Measurements from ENCODE around the gene PDXDC1. TPM values are rescaled to one million over a fixed set of nuclear protein-coding genes. Genes with fewer than 3 reads are reported as not detected.
"Not testable (repeated sequence)": the region's sequence is repeated elsewhere in the genome, so short reads cannot be mapped to it uniquely, and the experiment has no call there.

Gene PDXDC1
- total and polyA plus RNA-seq, 9 donors, result 34.8 to 58.8 (median 42.6) TPM

- H3K9me3 ChIP-seq (replicated peaks; ENCODE audit: control insufficient read depth, low read depth, low read length); H3K4me1 ChIP-seq (ENCODE audit: control insufficient read depth, insufficient read depth, low read length); H3K36me3 ChIP-seq (ENCODE audit: control insufficient read depth, insufficient read depth, low read length); H3K27ac ChIP-seq (ENCODE audit: low read length); H3K27me3 ChIP-seq (ENCODE audit: control insufficient read depth, insufficient read depth, low read length): not testable (repeated sequence)
- H3K4me3 ChIP-seq (ENCODE audit: low read length), result peak overlapping the region; percentile 45
- no CpG with 5 or more reads among the region's 48 CpGs for WGBS (ENCODE audit: insufficient coverage)
- peak; percentile 59 for DNase-seq
These were observed 179.2 kb downstream of the PDXDC1 start for GRCh38 chr16:15154005-15154404.

DNA sequence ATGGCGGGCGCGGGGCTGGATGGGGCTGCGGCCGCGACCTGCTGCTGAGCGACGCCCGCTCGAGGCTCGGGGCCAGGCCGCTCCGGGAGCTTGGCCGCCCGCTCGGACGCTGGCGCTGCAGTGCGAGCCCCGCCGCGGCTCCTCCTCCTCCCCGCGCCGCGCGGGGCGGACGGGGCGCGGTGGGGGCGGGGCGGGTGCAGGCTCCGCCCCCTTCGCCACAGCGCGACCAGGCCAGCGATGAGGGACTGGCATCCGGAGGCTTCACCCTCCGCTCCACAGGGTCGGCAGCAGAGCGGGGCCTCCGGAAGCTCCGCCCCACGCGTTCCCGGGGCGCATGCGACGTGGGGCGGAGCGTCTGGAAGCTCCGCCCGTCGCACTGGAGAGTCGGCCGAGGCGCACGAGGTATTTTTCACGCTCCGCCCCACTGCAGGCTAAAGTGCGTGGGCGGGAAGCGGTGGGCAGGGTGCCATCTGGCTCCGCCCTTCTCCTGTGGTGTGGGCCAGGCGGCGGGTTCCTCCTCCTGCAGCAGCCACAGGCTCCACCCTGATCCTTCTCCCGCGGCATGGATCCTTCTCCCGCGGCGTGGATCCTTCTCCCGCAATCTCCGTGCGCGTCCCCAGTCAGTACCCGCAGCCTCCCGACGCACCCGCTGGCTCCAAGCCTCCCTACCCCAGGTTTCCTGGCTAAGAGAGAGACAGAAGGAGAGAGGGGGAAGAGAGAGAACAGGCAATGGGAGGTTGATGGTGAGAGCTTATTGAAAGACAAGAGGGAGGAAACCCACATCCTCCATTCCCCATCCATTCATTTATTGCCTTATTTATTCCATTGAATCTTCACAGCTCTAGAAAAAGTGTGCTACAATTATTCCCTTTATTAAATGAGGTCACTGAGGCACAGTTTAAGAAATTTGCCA, 180.1 kb downstream of the PDXDC1 start:
- not testable (repeated sequence) for H3K4me1 ChIP-seq (ENCODE audit: control insufficient read depth, insufficient read depth, low read length); H3K36me3 ChIP-seq (ENCODE audit: control insufficient read depth, insufficient read depth, low read length); H3K9me3 ChIP-seq (replicated peaks; ENCODE audit: control insufficient read depth, low read depth, low read length); H3K27me3 ChIP-seq (ENCODE audit: control insufficient read depth, insufficient read depth, low read length)
- DNase-seq, result peak; percentile 96
- whole genome bisulfite sequencing (ENCODE audit: insufficient coverage), result under 1% methylated on average over 28 of the region's 80 CpGs
- H3K27ac ChIP-seq (ENCODE audit: low read length), result peak overlapping the region; percentile 51
- peak overlapping the region; percentile 25 for H3K4me3 ChIP-seq (ENCODE audit: low read length)

- not testable (repeated sequence) for H3K4me1 ChIP-seq (ENCODE audit: control insufficient read depth, insufficient read depth, low read length); H3K27me3 ChIP-seq (ENCODE audit: control insufficient read depth, insufficient read depth, low read length); H3K9me3 ChIP-seq (replicated peaks; ENCODE audit: control insufficient read depth, low read depth, low read length); H3K36me3 ChIP-seq (ENCODE audit: control insufficient read depth, insufficient read depth, low read length); DNase-seq; H3K4me3 ChIP-seq (ENCODE audit: low read length); H3K27ac ChIP-seq (ENCODE audit: low read length)
- no CpG with 5 or more reads among the region's 8 CpGs for WGBS (ENCODE audit: insufficient coverage)
These were observed 182.8 kb downstream of the PDXDC1 start for GRCh38 chr16:15157644-15158043.

DNA sequence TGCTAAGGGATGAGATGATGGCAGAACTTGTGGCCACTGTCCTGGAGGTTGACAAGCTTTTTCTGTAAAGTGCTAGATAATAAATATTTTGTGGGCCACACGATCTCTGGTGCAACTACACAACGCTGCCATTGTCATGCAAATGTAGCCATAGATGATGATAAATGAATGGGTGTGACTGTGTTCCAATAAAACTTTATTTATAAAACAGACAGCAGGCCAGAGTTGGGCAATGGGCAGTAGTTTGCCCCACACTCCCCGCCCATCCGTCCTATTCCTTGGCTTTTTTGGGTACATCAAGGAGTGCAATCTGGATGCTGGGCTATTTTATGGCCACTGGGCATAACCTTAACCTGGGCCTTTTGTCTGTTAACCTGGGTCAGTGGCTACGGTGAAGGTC, 184.8 kb downstream of the PDXDC1 start:
- H3K9me3 ChIP-seq (replicated peaks; ENCODE audit: control insufficient read depth, low read depth, low read length); H3K27ac ChIP-seq (ENCODE audit: low read length); DNase-seq; H3K36me3 ChIP-seq (ENCODE audit: control insufficient read depth, insufficient read depth, low read length); H3K4me1 ChIP-seq (ENCODE audit: control insufficient read depth, insufficient read depth, low read length); H3K4me3 ChIP-seq (ENCODE audit: low read length); H3K27me3 ChIP-seq (ENCODE audit: control insufficient read depth, insufficient read depth, low read length): not testable (repeated sequence)
- WGBS (ENCODE audit: insufficient coverage), result no CpG with 5 or more reads among the region's 5 CpGs

DNA sequence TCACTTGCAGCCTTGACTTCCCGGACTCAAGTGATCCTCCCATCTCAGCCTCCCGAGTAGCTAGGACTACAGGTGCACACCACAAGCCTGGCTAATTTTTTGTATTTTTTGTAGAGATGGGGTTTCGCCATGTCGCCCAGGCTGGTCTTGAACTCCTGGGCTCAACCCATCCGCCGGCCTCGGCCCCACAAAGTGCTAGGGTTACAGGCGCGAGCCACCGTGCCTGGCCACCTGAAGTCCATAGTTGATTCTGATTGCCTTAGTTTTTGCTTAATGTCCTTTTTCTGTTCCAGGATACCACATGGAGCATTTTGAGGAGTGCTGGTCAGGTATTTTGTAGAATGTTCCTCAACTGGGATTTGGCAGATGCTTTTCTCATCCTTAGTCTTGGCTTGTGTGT, 185.7 kb downstream of the PDXDC1 start:
- not testable (repeated sequence) for H3K4me3 ChIP-seq (ENCODE audit: low read length); H3K36me3 ChIP-seq (ENCODE audit: control insufficient read depth, insufficient read depth, low read length); DNase-seq; H3K4me1 ChIP-seq (ENCODE audit: control insufficient read depth, insufficient read depth, low read length); H3K27ac ChIP-seq (ENCODE audit: low read length); H3K27me3 ChIP-seq (ENCODE audit: control insufficient read depth, insufficient read depth, low read length); H3K9me3 ChIP-seq (replicated peaks; ENCODE audit: control insufficient read depth, low read depth, low read length)
- no CpG with 5 or more reads among the region's 10 CpGs for WGBS (ENCODE audit: insufficient coverage)

- not testable (repeated sequence) for H3K4me3 ChIP-seq (ENCODE audit: low read length); DNase-seq; H3K27ac ChIP-seq (ENCODE audit: low read length); H3K4me1 ChIP-seq (ENCODE audit: control insufficient read depth, insufficient read depth, low read length); H3K9me3 ChIP-seq (replicated peaks; ENCODE audit: control insufficient read depth, low read depth, low read length); H3K36me3 ChIP-seq (ENCODE audit: control insufficient read depth, insufficient read depth, low read length); H3K27me3 ChIP-seq (ENCODE audit: control insufficient read depth, insufficient read depth, low read length)
- no CpG with 5 or more reads among the region's 1 CpG for WGBS (ENCODE audit: insufficient coverage)
These were observed 188.2 kb downstream of the PDXDC1 start for GRCh38 chr16:15163055-15163454.

DNA sequence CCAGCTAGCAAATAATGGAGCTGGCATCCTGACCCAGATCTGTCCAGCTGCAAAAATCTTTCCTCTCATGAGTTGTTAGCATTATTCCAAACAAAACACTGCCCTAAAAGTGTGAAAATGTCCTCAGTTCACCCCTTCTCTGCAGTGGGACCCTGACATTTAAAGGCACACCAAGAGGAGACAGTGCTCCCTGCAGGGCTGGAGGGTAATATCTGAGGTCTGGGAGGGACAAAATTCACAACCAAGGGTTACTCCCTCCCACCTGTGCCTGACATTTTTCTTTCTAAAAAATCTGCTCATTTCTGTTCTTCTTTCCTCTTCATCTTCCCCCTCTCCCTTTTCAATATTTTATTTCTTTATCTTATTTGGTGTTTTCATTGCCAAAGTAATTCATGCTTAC, 191.4 kb downstream of the PDXDC1 start:
- H3K36me3 ChIP-seq (ENCODE audit: control insufficient read depth, insufficient read depth, low read length); H3K4me1 ChIP-seq (ENCODE audit: control insufficient read depth, insufficient read depth, low read length); H3K4me3 ChIP-seq (ENCODE audit: low read length): not testable (repeated sequence)

DNA sequence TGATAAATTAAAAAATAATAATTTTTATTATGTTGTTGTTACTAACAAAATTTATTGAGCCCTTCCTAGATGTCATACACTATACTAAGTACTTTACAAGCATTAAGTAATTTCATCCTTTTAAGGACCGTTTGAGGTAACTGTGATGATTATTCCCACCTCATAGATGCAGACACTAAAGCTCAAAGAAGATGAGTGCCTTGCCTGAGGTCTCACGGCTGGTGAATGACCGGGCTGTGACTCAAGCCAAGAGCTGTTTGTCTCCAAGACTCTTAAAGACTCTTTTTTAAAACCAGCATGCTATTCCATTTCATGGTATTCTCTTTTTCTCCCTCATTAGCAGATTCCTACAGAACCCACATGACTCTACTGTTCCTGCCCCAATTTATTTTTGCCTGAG, 193.5 kb downstream of the PDXDC1 start:
- not testable (repeated sequence) for H3K27me3 ChIP-seq (ENCODE audit: control insufficient read depth, insufficient read depth, low read length)

More for the DNA sequence above, 191.4 kb downstream of the PDXDC1 start:
- DNase-seq; H3K27ac ChIP-seq (ENCODE audit: low read length); H3K9me3 ChIP-seq (replicated peaks; ENCODE audit: control insufficient read depth, low read depth, low read length); H3K27me3 ChIP-seq (ENCODE audit: control insufficient read depth, insufficient read depth, low read length): not testable (repeated sequence)

GRCh38 chr16:15168953-15169652, 194.3 kb downstream of the PDXDC1 start:
- WGBS (ENCODE audit: insufficient coverage), result 54% methylated on average over 2 of the region's 5 CpGs

More for the DNA sequence above, 193.5 kb downstream of the PDXDC1 start:
- not testable (repeated sequence) for H3K9me3 ChIP-seq (replicated peaks; ENCODE audit: control insufficient read depth, low read depth, low read length); H3K36me3 ChIP-seq (ENCODE audit: control insufficient read depth, insufficient read depth, low read length); DNase-seq; H3K4me3 ChIP-seq (ENCODE audit: low read length); H3K4me1 ChIP-seq (ENCODE audit: control insufficient read depth, insufficient read depth, low read length); H3K27ac ChIP-seq (ENCODE audit: low read length)
- WGBS (ENCODE audit: insufficient coverage), result no CpG with 5 or more reads among the region's 3 CpGs

DNA sequence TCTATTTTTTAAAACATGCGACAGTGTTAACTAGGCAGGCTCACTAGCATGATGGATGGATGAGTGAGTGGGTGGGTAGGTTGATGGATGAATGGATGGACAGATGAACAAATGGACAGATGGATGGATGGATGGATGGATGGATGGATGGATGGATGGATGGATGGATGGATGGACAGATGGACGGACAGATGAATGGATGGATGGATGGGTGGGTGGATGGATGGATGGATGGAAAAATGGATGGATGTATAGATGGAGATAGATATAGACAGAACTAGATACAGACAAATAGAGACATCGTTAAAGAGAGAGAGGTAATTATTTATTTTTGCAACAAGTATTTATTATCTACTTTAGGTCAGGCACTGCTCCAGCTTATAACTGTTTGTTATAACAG, 205.1 kb downstream of the PDXDC1 start:
- H3K36me3 ChIP-seq (ENCODE audit: control insufficient read depth, insufficient read depth, low read length); H3K4me1 ChIP-seq (ENCODE audit: control insufficient read depth, insufficient read depth, low read length); H3K27me3 ChIP-seq (ENCODE audit: control insufficient read depth, insufficient read depth, low read length); DNase-seq; H3K27ac ChIP-seq (ENCODE audit: low read length); H3K9me3 ChIP-seq (replicated peaks; ENCODE audit: control insufficient read depth, low read depth, low read length); H3K4me3 ChIP-seq (ENCODE audit: low read length): not testable (repeated sequence)
- WGBS (ENCODE audit: insufficient coverage), result 83% methylated on average over 1 of the region's 3 CpGs

More at GRCh38 chr16:15168953-15169652, 194.3 kb downstream of the PDXDC1 start:
- not testable (repeated sequence) for H3K36me3 ChIP-seq (ENCODE audit: control insufficient read depth, insufficient read depth, low read length); H3K9me3 ChIP-seq (replicated peaks; ENCODE audit: control insufficient read depth, low read depth, low read length); H3K4me3 ChIP-seq (ENCODE audit: low read length); DNase-seq; H3K27ac ChIP-seq (ENCODE audit: low read length); H3K4me1 ChIP-seq (ENCODE audit: control insufficient read depth, insufficient read depth, low read length); H3K27me3 ChIP-seq (ENCODE audit: control insufficient read depth, insufficient read depth, low read length)

All from muscle of leg (tissue), 11 donors.